Measurements from ENCODE around the gene SHANK2.

The SHANK2 gene

GRCh38 chr11:71252269-71252769 is at the start of gene SHANK2:
Gene SHANK2, minus strand, starts transcription at chr11:71252577. Its CDS starts 105,251 bp downstream, at chr11:71147326.
- DNase-seq: no peak

- peak; percentile 47 for DNase-seq
Observed at GRCh38 chr11:71301858-71302533, 49.6 kb upstream of the SHANK2 start.

GRCh38 chr11:71301046-71301857 is 48.9 kb upstream of the SHANK2 start:
- peak; percentile 37 for DNase-seq

DNA sequence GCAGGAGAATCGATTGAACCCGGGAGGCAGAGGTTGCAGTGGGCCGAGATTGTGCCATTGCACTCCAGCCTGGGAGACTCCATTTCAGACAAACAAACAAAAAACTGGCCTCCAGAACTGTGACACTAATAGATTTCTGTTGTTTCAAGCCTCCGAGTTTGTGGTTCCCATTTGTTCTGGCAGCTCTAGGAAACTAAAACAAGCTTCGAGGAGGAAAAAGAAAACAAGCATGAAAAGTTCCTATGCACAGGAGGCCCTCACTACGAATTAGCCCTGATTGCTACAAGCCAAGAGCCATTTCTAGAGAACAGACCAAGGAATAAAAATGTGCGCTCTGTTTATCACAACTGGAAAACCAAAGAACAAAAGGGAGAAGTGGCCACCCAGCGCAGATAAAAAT is 47.8 kb upstream of the SHANK2 start:
- no peak for DNase-seq

DNA sequence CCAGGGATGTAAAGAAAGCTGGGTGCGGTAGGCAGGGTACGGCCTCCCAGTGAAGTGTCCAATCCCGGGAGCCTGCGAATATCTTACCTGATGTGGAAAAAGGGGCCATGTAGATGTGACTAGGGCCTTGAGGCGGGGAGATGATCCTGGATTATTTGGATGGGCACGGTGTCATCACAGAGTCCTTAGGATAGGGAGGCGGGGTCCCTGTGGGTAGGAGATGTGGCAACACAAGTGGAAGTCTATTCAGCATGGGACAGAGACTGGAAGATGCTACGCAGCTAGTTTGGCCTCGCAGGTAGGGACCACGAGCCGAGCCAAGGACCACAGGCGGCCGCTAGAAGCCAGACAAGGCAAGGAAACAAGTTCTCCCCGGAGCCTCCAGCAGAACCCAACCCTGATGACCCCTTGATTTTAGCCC is 46.4 kb upstream of the SHANK2 start:
- peak; percentile 17 for DNase-seq

DNA sequence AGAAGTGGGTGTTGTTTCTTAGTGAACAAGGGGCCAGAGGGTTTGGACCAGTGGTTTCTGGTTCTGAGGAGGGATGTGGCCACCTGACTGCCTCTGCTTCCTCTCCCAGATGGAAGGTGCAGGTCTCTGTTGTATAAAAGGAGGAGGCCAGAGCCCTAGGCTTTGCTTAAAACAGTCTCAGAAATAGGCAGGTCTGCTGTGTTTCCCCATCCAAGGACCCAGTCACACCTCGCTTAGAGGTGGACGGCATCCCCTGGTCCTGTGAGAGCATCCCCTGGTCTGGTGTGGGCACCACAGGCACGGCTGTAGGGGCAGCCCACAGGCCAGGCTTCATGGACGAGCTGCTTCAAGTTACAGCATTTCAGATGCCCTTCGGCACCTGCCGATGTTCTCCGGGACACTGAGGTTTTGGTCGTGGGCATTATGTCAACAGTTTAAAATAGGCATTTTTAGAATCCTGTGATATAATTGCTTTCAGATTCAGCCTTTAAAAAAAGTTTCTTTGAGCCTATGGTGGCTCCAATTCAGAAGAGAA is 45.7 kb upstream of the SHANK2 start:
- DNase-seq: peak; percentile 24

GRCh38 chr11:71294846-71295600 is 42.6 kb upstream of the SHANK2 start:
- peak; percentile 4 for DNase-seq

- DNase-seq: peak; percentile 4
Observed at GRCh38 chr11:71293961-71294782, 41.8 kb upstream of the SHANK2 start.

DNA sequence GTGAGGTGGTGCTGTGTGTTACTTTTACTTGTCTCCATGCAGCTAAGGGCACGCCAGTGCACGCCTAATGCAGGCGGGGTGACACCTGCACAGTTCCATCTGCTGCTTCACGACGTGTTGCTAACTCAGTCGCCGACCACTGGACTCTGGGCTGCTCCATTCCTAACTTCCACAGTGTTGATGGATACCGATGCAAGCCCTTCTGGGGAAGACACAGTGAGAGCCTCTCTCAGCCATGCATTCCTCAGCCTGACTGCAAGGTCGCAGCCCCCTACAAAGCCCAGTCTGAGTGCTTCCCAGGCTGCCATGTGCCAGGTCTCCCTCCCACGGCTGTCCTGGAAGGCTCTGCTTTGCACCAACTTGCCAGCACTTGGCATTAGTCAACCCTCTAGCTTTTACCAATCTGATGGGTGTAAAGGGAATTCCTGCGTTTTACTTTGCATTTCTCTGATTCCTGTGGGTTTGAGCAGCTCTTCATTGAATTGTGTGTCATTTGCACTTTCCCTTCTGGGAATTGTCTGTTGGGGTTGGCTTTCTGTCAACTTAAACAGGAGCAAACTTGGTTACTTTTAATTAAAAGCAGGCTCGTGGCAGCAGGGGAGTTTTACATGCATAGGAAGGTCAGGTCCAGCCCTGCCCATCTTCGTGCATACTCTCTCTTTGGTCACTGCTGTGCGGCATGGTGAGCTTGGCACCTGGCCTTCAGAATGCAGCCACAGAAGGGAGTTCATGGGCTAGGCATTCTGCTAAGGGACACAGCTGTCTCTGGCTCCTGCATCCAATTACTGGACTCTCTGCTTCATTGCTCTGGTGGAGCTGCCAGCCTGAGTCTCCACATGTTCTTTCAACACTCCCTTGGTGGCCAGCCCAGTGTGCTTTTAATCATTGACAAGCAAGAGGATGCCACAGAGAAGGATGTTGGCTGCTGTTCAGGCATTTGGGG is 34.6 kb upstream of the SHANK2 start:
- DNase-seq: no peak

- no peak for DNase-seq
Observed at GRCh38 chr11:71285111-71285510, 32.7 kb upstream of the SHANK2 start.

GRCh38 chr11:71284525-71285092 is 32.2 kb upstream of the SHANK2 start:
- no peak for DNase-seq

DNA sequence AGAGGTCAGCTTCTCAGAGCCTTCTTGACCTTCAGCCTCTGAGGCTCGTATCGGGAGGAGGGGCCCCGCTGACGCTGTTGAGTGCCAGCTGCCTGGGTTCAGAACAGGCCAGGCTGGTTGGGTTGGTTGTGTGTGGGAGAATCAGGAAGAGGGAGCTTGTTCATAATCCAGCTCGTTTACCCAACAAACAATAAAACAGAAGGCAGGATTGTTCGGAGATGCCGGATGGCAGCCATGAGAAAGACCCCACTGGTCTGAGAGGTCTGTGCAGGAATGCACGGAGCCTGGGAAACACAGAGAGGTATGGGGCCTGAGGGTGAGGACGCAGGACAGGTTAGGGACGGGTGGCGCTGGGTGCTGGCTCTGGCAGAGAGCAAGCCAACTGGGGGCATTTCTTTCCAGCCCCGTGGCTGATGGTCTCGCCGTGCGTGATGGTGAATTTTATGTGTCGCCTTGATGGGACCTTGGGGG is 31.6 kb upstream of the SHANK2 start:
- no peak for DNase-seq

DNA sequence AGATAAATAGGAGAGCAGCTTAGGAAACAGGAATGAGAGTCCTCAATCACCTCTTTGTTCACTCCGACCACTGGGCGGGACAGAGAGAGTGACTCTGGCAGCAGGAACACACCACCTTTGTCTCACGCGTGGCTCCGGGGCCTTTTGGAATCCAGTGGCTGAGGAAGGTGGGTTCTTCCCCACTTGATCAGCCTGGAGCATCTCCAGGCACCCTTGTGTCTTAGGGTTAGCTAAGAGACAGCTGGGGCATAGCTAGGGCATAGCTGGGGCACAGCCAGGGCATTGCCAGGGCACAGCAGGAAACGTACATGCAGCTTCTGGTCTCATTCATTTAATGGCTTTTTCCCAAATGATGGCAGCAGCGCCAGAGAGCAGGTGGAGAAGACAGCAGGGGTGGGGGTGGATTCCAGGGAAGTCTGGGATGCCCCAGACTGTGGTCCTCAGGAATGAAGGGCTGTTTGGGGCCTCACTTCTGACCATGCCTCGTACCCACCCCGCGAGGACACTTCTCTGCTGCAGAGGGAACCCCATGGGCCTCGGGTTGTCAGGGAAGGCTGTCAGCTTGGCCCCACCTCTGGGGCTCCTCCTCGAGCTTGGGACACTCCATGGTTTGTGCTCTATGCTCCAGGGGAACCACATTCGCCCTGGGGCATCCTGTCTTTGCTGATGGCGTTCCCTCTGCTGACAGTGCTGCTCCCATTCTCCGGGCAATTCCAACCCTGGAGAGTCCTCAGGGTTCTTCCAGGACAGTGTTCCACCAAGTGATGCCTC is 30.4 kb upstream of the SHANK2 start:
- DNase-seq: peak; percentile 28

DNA sequence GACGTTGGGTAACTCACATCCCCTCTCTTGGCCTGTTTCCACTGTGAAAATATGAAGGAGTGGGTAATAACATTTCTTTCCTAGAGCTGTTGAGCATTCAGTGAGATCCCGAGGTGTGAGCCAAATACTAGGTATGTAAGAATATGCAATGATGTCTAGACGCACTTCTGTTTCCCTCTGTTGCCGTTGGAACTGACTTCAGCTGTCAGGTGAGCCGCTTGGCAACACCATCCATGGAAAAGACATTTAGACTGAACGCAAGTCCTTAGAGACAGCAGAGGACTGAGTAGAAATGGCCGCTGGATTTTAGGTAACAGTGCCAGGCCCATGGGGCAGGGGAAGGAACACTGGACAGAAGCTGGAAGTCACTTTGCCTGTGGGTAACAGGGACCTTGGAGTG is 29.5 kb upstream of the SHANK2 start:
- DNase-seq: peak; percentile 11

DNA sequence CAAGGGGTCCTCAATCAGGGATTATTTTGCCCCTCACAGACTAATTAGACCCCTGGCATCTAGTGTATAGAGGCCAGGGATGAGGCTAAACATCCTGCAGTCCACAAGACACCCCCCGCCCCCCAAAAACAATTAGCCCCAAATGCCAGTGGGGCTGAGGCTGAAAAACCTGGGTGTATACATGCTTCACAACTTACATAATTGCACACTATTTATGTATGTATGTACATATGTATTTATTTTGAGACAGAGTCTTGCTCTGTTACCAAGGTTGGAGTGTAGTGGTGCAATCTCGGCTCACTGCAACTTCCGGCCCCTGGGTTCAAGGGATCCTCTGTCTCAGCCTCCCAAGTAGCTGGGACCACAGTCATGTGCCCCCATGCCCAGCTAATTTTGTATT is 28.8 kb upstream of the SHANK2 start:
- peak; percentile 28 for DNase-seq

GRCh38 chr11:71279916-71280645 is 27.7 kb upstream of the SHANK2 start:
- peak; percentile 32 for DNase-seq

GRCh38 chr11:71272161-71272560 is 19.8 kb upstream of the SHANK2 start:
- peak; percentile 26 for DNase-seq

DNA sequence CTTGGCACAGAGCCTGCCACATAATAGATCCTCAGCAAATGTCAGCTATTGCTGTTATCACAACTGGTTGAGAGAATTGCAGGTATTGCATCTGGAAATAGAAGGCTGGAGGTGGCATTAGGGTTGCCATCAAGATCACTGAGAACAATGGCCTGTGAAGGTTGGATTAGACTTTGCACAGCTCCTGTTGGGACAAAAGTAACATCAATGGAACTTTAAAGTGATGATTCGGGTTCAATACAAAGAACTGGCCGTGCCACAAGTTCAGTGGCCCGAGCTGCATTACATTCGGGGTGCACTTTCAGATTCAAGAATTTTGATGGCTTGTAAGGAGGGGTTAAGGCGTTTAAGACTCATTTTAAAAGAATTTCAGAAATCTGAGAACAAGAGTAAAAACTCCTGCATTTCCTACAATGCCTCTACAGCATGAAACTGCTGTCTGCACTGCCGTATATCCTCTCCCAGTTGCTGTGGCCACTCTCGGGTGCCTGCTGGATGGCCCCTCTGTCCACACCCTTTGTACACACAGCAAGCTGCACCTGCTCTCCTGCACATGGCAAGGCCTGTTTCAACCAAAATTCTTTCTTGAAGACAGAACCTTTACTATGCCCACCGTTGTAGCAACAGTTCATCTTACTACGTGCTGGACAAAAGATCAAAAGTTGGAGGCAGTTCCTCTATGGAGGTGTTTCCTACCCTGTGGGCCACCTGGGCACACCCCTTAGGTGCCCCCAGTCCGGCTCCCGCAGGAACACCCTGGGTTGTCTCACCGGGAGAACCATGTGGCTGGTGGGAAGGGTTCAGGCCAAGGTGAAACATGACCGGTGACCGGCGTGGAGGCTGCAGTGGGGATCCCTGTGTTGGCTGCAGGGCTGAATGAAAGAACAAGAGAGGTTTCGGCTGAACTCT is 17.5 kb upstream of the SHANK2 start:
- DNase-seq: peak; percentile 15

Data from activated CD8-positive, alpha-beta memory T cell treated with anti-CD3 and anti-CD28 coated beads for 24 hours (primary cell).